ENCODE data around the gene UNC13C.

GRCh38 chr15:54149115-54149531 lies 170.9 kb downstream of the UNC13C start:
- no peak for TF ChIP-seq CTCF (IDR thresholded peaks at IDR 0.05; ENCODE audit: insufficient read depth, low read depth, low read length)
- no peak for TF ChIP-seq EZH2 (IDR thresholded peaks at IDR 0.05; ENCODE audit: insufficient read depth, low read length)

Data from astrocyte (in vitro differentiated cells and primary cell).